NCI-H82 (cell line): ENCODE results near the gene SULT1C3.
"Not testable (repeated sequence)": the region's sequence is repeated elsewhere in the genome, so short reads cannot be mapped to it uniquely, and the experiment has no call there.

ENCODE experiments used
- DNase-seq: peaks from one replicate; lab custom pipeline; 2025; lab: John Stamatoyannopoulos, UW

SULT1C3 gene

DNA sequence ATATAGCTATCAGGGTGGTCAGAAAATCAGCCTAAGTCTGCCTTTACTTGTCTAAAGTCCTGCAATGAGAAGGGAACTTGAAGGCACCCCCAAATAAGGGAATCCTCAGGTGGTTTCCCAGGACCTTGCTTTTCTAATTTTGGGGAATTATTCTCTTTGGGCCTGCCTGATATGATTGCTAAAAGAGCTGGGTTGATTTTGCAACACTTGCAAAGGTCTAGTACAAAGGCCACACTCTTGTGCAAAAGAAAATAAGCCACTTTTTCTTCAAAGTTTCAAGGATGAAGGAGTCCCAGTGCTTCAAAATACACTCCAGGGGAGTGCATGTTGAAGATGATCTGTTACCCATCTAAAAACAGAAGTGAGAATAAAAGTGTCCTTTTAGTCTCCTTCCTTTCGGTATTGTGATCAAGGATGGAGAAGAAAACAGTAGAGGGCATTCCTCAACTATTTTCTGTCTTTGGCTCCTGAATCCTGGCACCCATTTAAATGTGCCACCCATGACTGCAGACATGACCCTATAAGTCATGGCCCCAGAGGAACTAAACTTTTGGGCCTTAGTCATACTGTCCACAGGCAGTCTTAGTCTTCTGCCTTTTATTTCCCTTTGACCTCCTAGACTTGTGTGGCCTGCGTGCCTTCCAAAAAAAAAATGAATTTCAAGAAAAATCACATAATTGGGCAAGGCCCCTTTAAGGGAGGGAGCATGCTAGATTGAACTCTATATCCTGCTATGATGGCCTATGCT is 5.1 kb downstream of the SULT1C3 start:
- no peak for DNase-seq

DNA sequence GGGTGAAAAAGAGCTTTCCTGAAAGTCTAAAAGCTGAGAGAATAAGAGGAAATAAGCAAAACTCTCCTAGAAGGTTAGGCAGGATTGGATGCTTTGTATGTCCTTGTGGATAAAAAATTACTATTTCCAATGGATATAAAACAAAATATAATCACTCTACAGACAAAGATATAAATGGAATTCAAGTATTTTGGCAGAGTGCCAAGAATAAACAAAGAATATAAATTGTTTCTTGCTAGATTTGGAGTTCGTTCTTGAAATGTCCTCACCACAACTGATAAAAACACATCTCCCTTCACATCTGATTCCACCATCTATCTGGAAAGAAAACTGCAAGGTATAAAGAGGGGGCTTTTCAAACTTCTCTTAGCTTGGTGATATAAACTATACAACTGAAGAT is 13.3 kb downstream of the SULT1C3 start:
- DNase-seq, result no peak

- no peak for DNase-seq
Observed at GRCh38 chr2:108257757-108258331, 18.1 kb downstream of the SULT1C3 start.

GRCh38 chr2:108260773-108261172 is 21.0 kb downstream of the SULT1C3 start:
- no peak for DNase-seq

DNA sequence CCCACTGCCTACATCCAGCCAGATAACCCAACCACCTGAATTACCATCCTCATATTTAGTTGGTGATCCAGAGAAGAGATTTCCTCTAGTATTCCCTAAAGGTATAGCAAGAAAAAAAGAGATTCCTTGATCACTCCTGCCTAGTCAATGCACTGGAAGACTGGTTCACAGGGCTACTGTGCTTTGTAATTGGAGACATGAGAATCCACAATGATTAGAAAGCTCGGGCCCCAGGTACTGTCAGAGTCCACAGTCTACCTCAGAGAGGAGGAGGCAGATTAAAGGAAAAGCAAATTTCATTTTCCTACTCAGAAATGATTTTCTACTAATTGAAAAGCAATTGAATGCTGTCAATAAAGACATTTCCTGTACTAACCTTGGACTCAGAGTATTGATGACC is 22.3 kb downstream of the SULT1C3 start:
- no peak for DNase-seq

DNA sequence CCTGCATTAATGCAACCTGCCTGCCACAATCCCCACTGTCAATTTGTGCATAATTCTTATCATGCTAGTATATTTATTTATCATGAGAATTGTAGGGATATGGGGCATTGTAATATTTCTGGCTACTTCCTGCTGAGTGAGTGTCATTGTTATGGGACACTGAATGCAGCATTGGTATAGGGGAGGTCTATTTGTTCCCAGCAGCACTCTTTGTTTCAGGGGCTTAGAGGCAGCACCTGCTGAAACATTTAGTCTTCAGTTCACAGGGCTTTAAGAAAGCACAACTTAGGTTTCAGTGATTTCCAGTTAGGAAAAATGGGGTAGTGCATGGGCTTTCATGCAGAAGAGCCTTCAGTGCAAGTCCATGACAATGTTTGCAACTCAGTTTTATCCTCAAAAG is 23.6 kb downstream of the SULT1C3 start:
- no peak for DNase-seq

DNA sequence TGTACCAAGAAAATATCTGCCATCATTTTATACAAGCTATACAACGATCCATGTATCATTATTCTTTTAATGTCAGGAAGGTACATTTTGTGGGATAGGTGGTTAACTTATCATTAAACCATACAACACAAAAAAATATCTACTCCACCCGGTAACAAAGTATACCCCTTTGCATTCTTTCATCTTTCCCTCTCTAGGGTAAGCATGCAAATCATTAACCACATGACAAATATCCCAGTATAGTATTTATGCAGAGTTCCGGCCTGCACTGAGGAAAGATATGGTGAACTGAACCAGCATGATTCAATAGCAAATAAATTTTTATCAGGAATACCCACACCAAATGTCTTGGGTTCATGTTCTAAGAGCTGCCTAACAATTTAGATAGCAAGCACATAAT is 26.4 kb downstream of the SULT1C3 start:
- no peak for DNase-seq

GRCh38 chr2:108267101-108267500 is 27.3 kb downstream of the SULT1C3 start:
- no peak for DNase-seq

DNA sequence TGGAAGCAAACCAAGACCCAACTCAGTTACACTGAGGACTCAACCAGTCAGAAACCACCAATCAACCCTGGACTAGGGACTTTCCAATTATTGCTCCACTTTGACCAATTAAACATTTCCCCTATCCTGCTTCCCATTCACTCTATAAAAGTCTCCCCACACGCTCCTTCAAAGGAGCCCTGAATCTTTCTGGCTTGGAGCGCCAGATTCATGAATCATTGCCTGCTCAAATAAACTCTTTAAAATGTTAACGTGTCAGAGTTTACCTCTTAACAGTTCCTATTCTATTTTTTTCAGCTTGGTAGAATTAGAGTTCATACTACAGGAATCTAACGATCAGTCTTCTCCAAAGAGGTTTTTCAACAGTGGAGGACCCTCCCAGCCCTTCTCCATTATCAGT is 28.2 kb downstream of the SULT1C3 start:
- no peak for DNase-seq

GRCh38 chr2:108270346-108270745 is 30.6 kb downstream of the SULT1C3 start:
- no peak for DNase-seq

- no peak for DNase-seq
Observed at GRCh38 chr2:108270768-108271506, 31.2 kb downstream of the SULT1C3 start.

DNA sequence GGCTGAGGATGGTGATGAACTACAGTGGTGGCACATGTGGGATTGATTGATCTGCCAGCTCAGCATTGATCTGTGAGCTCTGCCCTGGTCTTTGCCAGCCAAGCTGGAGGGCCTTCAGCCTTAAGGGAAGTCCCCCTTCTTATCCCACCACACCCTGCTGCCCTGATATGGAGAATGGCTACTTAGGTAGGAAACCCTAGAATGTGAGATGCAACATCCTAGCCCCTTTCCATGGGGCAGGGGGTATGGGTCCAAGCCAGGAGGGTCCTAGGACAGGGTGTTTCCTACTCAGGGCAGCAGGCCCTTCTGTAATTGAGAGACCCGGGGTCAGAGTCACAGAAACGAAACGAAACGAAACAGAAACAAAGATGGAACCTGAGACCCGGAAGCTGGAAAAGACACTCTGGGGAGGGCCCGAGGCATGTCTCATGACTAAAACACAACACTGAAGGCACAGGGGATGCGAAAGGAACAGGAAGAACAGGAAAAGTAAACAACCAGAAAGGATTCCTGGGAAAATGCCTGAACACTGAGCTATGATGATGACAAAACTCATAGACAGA is 32.0 kb downstream of the SULT1C3 start:
- no peak for DNase-seq

- no peak for DNase-seq
Observed at GRCh38 chr2:108278631-108279030, 38.9 kb downstream of the SULT1C3 start.

DNA sequence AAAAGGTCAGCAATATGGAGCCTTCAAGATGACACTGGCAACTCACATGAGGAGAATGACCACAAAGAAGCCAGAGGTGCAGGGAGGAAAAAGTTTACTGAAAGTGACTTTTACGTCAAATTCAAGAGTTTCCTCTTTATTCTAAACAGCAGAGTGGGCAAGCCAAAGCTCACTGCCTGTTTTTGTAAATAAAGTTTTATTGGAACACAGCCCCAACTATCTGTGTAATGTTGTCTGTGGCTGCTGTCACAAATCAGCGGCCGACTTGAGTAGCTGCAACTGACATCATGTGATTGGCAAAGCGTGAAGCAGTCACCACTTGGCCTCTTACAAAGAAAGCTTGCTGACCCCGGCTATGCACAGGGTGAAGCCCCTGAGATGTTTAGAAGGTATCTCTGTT is 39.7 kb downstream of the SULT1C3 start:
- DNase-seq, result no peak

- DNase-seq, result no peak
Observed at GRCh38 chr2:108280466-108280865, 40.7 kb downstream of the SULT1C3 start.

GRCh38 chr2:108284566-108284965 is 44.8 kb downstream of the SULT1C3 start:
- not testable (repeated sequence) for DNase-seq

GRCh38 chr2:108285616-108286015 is 45.8 kb downstream of the SULT1C3 start:
- DNase-seq, result no peak

GRCh38 chr2:108287169-108287568 is 47.4 kb downstream of the SULT1C3 start:
- DNase-seq, result no peak

GRCh38 chr2:108288534-108289106 is 48.9 kb downstream of the SULT1C3 start, which contains the start of gene SULT1C2:
Gene SULT1C2 (plus strand): TSS chr2:108288895. CDS start chr2:108293668, 4,773 bp downstream.
- DNase-seq, result no peak

- DNase-seq, result no peak
Observed at GRCh38 chr2:108293850-108294249, 54.1 kb downstream of the SULT1C3 start.

DNA sequence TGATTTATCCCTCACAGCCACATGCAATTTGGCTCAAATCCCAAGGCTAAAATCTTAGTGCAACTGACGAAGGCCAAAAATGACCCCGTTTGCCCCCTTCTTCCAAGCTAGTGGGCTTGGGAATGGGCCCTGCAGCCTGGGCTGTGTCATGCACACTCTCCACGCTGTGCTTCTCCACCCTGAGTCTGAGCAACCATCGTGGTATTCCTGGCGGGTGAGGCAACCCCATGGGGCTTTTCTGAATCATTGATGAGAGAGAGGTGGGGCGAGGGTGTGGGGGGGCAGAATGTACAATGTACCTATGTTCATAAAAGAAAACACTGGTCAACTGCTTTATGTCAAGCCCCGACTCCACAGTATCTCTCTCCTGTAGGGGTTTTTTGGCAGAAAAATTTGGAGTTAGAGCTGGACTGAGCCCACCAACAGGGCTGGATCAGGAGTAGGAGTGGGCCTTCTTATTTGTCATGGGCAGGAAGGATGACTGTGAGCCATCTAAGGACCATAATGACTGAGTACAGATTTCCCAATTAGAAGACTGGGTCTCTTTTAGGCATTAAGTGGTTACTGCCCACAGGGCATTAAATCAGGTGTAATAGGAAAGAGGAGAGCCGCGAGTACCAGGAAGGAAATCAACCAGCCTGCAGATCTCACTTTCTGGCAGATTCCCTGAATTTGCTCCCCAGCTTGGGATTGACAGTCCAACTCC is 57.8 kb downstream of the SULT1C3 start:
- no peak for DNase-seq

GRCh38 chr2:108301558-108301957 is 61.8 kb downstream of the SULT1C3 start:
- DNase-seq, result no peak
